Hepatocyte (in vitro differentiated cells): ENCODE measurements around the gene RNF11. TPM values are rescaled to one million over a fixed set of nuclear protein-coding genes. Genes with fewer than 3 reads are reported as not detected.

Experiments used
- DNase-seq: peaks from one replicate; pipeline ENCODE4 v3.0.0-alpha.2; 2016; ENCODE audit warnings: low spot score
- H2AFZ ChIP-seq: fragments of 200-600 bp; sonication (generic); 2 replicates; pipeline ENCODE4 v1.6.0; 2016; ENCODE audit warnings: antibody characterized with exemption, mild to moderate bottlenecking
- H3K27ac ChIP-seq: fragments of 200-600 bp; sonication (generic); 2 replicates; pipeline ENCODE4 v1.5.1; 2016; ENCODE audit warnings: mild to moderate bottlenecking
- H3K27me3 ChIP-seq: fragments of 200-600 bp; sonication (generic); 2 replicates; pipeline ENCODE4 v1.6.1; 2016
- H3K36me3 ChIP-seq: fragments of 200-600 bp; sonication (generic); replicated peaks from 2 replicates; pipeline ENCODE4 v1.5.1; 2016; ENCODE audit warnings: low read depth; ENCODE audit not compliant: insufficient read depth
- H3K4me1 ChIP-seq: fragments of 200-600 bp; sonication (generic); 2 replicates; pipeline ENCODE4 v1.5.1; 2016; ENCODE audit warnings: mild to moderate bottlenecking, moderate library complexity; ENCODE audit not compliant: insufficient read depth
- H3K4me2 ChIP-seq: fragments of 200-600 bp; sonication (generic); 2 replicates; pipeline ENCODE4 v1.6.0; 2016
- H3K4me3 ChIP-seq: fragments of 200-600 bp; sonication (generic); 2 replicates; pipeline ENCODE4 v1.5.1; 2016; ENCODE audit warnings: mild to moderate bottlenecking
- H3K79me2 ChIP-seq: fragments of 200-600 bp; sonication (generic); 2 replicates; pipeline ENCODE4 v1.6.0; 2017; ENCODE audit warnings: mild to moderate bottlenecking
- H3K9me2 ChIP-seq: fragments of 200-600 bp; sonication (generic); replicated peaks from 2 replicates; pipeline ENCODE4 v1.6.0; 2017; ENCODE audit warnings: mild to moderate bottlenecking; ENCODE audit not compliant: insufficient read depth
- H3K9me3 ChIP-seq: fragments of 200-600 bp; sonication (generic); 2 replicates; pipeline ENCODE4 v1.5.1; 2016; ENCODE audit warnings: low read depth, mild to moderate bottlenecking
- H4K20me1 ChIP-seq: fragments of 200-600 bp; sonication (generic); 2 replicates; pipeline ENCODE4 v1.6.0; 2016; ENCODE audit warnings: mild to moderate bottlenecking; ENCODE audit not compliant: insufficient read depth, poor library complexity, severe bottlenecking
- CTCF ChIP-seq: fragments of 200-600 bp; sonication (generic); IDR thresholded peaks from 2 replicates; pipeline ENCODE4 v1.5.1; 2016; ENCODE audit warnings: antibody characterized with exemption, mild to moderate bottlenecking; ENCODE audit not compliant: poor library complexity
- EZH2 ChIP-seq: fragments of 200-600 bp; sonication (generic); IDR thresholded peaks from 2 replicates; pipeline ENCODE4 v1.6.1; 2016; ENCODE audit warnings: antibody characterized with exemption, mild to moderate bottlenecking, borderline replicate concordance
- EZH2phosphoT487 ChIP-seq: fragments of 200-600 bp; sonication (generic); IDR thresholded peaks from one replicate; pipeline ENCODE4 v1.6.1; 2018; ENCODE audit warnings: antibody characterized with exemption, mild to moderate bottlenecking, low read depth, moderate library complexity; ENCODE audit not compliant: unreplicated experiment, severe bottlenecking
- WGBS: methylation state at CpG from one replicate; pipeline ENCODE4 v1.1.6; 2016; ENCODE audit warnings: low lambda C conversion rate; ENCODE audit errors: missing lambda C conversion rate; 5-methylcytosine and 5-hydroxymethylcytosine counted together
- polyA plus RNA-seq: library from polyadenylated mRNA; unstranded; fragments of >200 nt; fragmentation: Nextera tagmentation; extraction: Ambion mirVana; gene quantifications from 2 replicates; pipeline ENCODE4 v1.2.1, GENCODE V29; 2016
- total RNA-seq: library from RNA; depleted of rRNA; stranded (reverse); fragments of >200 nt; gene quantifications from 2 replicates; pipeline ENCODE4 v1.2.3, GENCODE V29; 2014

The RNF11 gene
- 99.8 and 102 TPM in 2 replicates for total RNA-seq
- 42.4 and 55.9 TPM in 2 replicates for polyA plus RNA-seq

DNA sequence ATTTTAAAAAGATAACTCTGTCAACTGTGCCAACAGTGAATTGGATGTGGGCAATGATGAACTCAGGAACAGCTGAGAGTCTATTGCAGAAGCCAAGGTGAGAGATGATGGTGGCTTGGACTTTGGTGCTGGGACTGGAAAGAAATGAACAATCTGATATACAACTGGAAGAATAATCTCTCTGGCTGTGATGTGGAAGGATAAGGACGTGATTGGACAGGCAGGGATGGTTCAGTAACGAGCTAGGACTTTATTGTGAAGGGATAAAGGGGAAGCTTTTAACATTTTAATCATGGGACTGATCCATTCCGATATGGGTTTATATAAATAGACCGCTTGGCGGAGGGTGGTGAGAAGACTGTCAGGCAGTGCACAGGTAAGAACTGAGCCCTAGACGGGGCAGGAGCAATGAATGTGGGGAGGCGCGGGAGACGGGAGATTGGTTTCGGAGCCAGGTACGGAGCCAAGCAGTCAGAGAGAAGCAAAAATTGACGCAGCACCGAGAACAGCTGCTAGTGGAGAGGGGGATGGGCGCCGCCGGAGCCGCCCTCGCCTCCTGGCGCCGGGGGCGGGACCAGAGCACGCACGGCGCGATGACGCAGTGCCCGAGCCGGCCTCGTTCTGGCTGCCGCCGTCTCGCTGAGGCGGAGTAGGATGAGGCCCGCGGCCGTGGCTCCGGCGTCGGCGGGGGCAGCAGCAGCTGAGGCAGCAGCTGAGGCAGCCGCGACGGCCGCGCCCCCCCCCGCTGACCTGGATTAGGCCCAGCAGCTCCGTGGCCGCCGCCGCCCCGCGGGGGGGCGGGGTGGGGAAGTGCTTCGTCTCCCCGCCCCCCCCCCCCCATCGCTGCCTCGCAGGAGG is at the start of gene RNF11:
Gene RNF11 (plus strand): TSS at position 601 of the 858 bp plus-strand sequence. CDS start 484 bp downstream, outside the sequence.
- under 1% methylated on average over 31 of the region's 57 CpGs for WGBS
- Histone ChIP-seq H3K4me3 (peak within 1 kb of the TSS; percentile 99), H3K79me2 (peaks cover 52% of the 10 kb centered on the region), H3K4me1 (peaks cover 25% of the 10 kb centered on the region), H3K36me3 (no peaks in the 10 kb centered on the region), H3K9me2 (no peaks in the 10 kb centered on the region), H3K9me3 (no peaks in the 10 kb centered on the region), H3K4me2 (peak within 1 kb of the TSS; percentile 91), H2AFZ (peak within 1 kb of the TSS; percentile 99), H3K27ac (peak within 1 kb of the TSS; percentile 100), H4K20me1 (peaks cover 38% of the 10 kb centered on the region), H3K27me3 (no peaks in the 10 kb centered on the region)
- TF ChIP-seq EZH2 (no peak), EZH2phosphoT487 (no peak), CTCF (no peak)
- DNase-seq, result peak; percentile 98

- no peaks in the 10 kb centered on the region for H3K27me3 ChIP-seq
These were observed 47.8 kb upstream of the RNF11 start for GRCh38 chr1:51188230-51188629.

DNA sequence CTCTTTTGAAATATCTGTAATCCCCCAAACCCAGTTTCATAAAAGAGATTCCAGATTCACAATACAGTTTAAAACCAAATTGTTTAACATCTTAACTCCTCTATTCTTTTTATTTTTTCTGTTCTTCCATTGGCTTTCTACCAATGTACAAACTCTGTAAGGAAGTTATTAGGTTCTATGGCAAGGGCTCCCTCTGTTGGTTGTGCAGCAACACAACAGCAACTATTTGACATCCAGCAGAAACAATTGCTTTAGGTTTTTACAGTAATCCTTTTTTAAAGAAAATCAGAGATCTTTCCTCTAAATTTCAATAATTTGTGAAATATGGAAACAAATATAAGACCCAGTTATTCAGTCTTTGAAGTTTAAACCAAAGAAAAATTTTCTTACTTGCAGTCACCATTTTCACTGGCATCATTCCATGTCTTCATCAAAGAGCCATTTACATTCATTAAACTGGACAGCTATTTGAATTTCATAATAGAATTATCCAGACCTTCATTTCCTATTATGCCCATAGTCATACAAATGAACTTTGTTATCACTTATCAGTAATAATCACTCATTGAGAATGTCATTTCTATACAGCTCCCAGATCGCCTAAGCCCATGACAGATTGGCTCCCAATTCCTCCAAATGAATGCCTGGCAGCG is 46.5 kb upstream of the RNF11 start:
- Histone ChIP-seq H3K9me2 (no peaks in the 10 kb centered on the region), H3K79me2 (no peaks in the 10 kb centered on the region), H3K4me1 (no peaks in the 10 kb centered on the region), H3K4me3 (no peak overlapping the region), H4K20me1 (no peaks in the 10 kb centered on the region), H3K36me3 (no peaks in the 10 kb centered on the region), H3K9me3 (no peaks in the 10 kb centered on the region), H3K27ac (no peak overlapping the region), H3K4me2 (no peak overlapping the region), H2AFZ (no peak overlapping the region), H3K27me3 (no peaks in the 10 kb centered on the region)
- peak; percentile 82 for DNase-seq
- peak; percentile 96 for TF ChIP-seq CTCF
- no peak for TF ChIP-seq EZH2
- no peak for TF ChIP-seq EZH2phosphoT487
- 61% methylated on average over 2 of the region's 2 CpGs for WGBS

More at GRCh38 chr1:51188230-51188629, 47.8 kb upstream of the RNF11 start:
- H3K9me3 ChIP-seq, result no peaks in the 10 kb centered on the region
- no peaks in the 10 kb centered on the region for H3K9me2 ChIP-seq
- no peak for DNase-seq
- no peak overlapping the region for H3K4me3 ChIP-seq
- H4K20me1 ChIP-seq, result no peaks in the 10 kb centered on the region
- no peak overlapping the region for H3K27ac ChIP-seq
- TF ChIP-seq EZH2 (no peak), EZH2phosphoT487 (no peak), CTCF (no peak)
- H3K4me1 ChIP-seq, result no peaks in the 10 kb centered on the region
- no peaks in the 10 kb centered on the region for H3K36me3 ChIP-seq
- H2AFZ ChIP-seq, result no peak overlapping the region
- no peaks in the 10 kb centered on the region for H3K79me2 ChIP-seq
- no peak overlapping the region for H3K4me2 ChIP-seq
